Activated T-helper 1 cell treated with anti-CD3 and anti-CD28 coated beads, Interleukin-12 subunit alpha, Interleukin-12 subunit beta, Interleukin-2, Interleukin-4 antibody, amounts not matched to agents 30 ng/mL and 10 ng/mL and 1 ng/mL, durations not matched to agents 14 hours and 24 hours and 36 hours (primary cell): ENCODE results near the gene ATG4D. TPM values are rescaled to one million over a fixed set of nuclear protein-coding genes. Genes with fewer than 3 reads are reported as not detected.

ENCODE experiments used
- total RNA-seq: library from RNA; stranded (reverse); gene quantifications from 2 replicates; pipeline ENCODE4 v1.2.3, GENCODE V29; 2022

Gene ATG4D
- total RNA-seq, 1 donor from 2014 or later: 37.3 TPM

Other genes with a start within 250 kb of the ATG4D start
- 3.5 and 4.2 TPM in 2 replicates for gene ZGLP1, start 234.1 kb upstream of the ATG4D start, total RNA-seq
- 21.6 and 24.4 TPM in 2 replicates for gene FDX2, start 227.9 kb upstream of the ATG4D start, total RNA-seq
- 92.5 and 92.8 TPM in 2 replicates for gene RAVER1, start 210.4 kb upstream of the ATG4D start, total RNA-seq
- 107 and 114 TPM in 2 replicates for gene ICAM3, start 204.3 kb upstream of the ATG4D start, total RNA-seq
- 268 and 271 TPM in 2 replicates for gene TYK2, start 163.3 kb upstream of the ATG4D start, total RNA-seq
- 320 and 326 TPM in 2 replicates for gene CDC37, start 140.4 kb upstream of the ATG4D start, total RNA-seq
- 67.7 and 71.1 TPM in 2 replicates for gene PDE4A, start 123.4 kb upstream of the ATG4D start, total RNA-seq
- 81.6 and 94.2 TPM in 2 replicates for gene KEAP1, start 40.5 kb upstream of the ATG4D start, total RNA-seq
- not detected in 2 replicates for gene S1PR5, start 26.5 kb upstream of the ATG4D start, total RNA-seq
- 91.1 and 91.8 TPM in 2 replicates for gene KRI1, start 22.1 kb downstream of the ATG4D start, total RNA-seq
- gene CDKN2D, start 25.1 kb downstream of the ATG4D start, total RNA-seq: 40.1 and 42.1 TPM in 2 replicates
- gene AP1M2, start 43.4 kb downstream of the ATG4D start, total RNA-seq: not detected in 2 replicates
- gene SLC44A2, start 81.6 kb downstream of the ATG4D start, total RNA-seq: 92.9 and 94.4 TPM in 2 replicates
- 536 and 558 TPM in 2 replicates for gene ILF3, start 110.4 kb downstream of the ATG4D start, total RNA-seq
- gene QTRT1, start 157.5 kb downstream of the ATG4D start, total RNA-seq: 93.7 and 101 TPM in 2 replicates
- 236 and 240 TPM in 2 replicates for gene DNM2, start 174.2 kb downstream of the ATG4D start, total RNA-seq